HG03558 (cell line): ENCODE measurements around the gene TRAF4.
"Not testable (repeated sequence)": the region's sequence is repeated elsewhere in the genome, so short reads cannot be mapped to it uniquely, and the experiment has no call there.

ENCODE experiments used
- ATAC-seq: cut with Tn5 transposase; IDR thresholded peaks from one replicate; pipeline ENCODE4 v1.9.1; 2021; ENCODE audit warnings: moderate number of reproducible peaks; ENCODE audit not compliant: unreplicated experiment; ENCODE audit errors: extremely low read depth

Gene TRAF4

GRCh38 chr17:28712705-28713415, 31.0 kb upstream of the TRAF4 start:
- no peak for ATAC-seq

GRCh38 chr17:28714281-28714680, 29.5 kb upstream of the TRAF4 start:
- ATAC-seq: no peak

- ATAC-seq: no peak
Observed at GRCh38 chr17:28715217-28715616, 28.6 kb upstream of the TRAF4 start.

DNA sequence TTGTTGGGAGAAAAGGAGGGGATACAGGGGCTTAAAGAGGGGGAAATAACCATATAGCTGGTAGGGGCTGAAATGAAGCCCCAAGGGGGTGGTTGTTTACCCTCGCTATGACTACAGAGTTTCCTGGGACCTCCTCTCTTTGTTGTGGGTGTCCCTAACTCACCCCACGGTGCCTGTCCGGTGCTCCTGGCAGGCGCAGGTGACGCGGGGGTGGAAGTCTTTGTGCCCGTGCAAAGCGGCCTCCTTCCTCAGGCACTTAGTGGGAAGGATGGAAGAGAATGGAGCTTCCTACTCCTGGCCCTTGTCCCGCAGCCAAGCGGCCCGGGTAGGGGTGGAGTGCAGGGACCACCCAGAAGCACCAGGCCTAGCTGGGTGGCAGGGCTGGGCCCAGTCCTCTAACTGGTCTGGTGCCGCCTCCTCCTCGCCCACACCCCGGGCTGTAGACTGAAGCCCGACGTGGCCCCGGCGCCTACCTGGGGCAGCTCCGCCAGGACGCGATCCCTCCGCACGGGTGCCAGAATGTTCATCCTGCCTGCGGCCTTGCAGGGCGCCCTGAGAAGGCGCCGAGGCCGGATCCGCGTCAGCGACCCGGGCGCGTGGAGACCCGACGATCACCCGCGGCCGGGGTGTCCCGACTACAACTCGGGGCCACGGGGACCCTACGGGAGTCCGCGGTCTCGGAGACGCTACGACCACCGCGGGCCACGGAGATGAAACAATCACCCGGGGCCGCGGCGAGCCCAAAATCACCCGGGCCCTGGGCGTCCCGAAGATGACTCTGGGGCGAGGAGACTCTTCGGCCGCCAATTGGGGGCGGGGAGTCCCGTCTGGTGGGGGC, 26.9 kb upstream of the TRAF4 start:
- no peak for ATAC-seq

- no peak for ATAC-seq
Observed at GRCh38 chr17:28717578-28718332, 26.1 kb upstream of the TRAF4 start, which contains the start of gene RAB34. TSS of gene RAB34 (minus strand) at chr17:28717868. CDS start at chr17:28717266, 602 bp downstream.

DNA sequence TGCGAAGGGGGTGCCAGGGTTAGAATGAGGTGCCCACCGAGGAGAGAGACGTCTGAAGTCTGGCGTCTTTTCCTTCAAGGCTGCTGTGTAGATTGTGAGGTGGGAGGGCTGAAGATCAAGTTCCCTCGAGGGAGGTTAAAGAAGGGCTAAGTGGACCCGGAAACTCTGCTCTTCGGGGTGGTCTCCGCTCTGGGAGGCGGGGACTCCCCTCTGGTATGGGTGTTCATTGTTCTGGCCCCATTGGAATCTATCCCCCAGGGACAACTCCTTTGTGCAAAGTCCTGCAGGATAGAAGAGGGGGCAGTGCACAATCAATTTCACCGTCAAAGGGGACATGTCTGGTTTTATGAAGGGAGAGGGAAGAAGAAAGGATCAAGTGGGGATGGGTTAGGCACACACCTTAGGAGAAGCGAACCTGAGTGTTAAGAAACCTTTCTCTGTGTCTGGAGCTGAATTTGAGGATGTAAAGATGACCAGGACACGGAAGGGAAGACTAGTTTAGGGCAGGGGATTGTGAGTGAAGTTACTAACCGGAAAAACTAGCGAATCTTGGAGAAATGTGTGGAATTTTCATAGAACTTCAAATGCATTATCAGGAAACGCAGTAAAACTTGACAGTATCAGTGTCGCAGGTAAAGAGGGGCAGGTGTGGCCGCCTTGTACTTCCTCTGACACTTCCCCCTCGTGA, 25.3 kb upstream of the TRAF4 start:
- no peak for ATAC-seq

GRCh38 chr17:28719021-28719433, 24.8 kb upstream of the TRAF4 start:
- ATAC-seq: no peak

DNA sequence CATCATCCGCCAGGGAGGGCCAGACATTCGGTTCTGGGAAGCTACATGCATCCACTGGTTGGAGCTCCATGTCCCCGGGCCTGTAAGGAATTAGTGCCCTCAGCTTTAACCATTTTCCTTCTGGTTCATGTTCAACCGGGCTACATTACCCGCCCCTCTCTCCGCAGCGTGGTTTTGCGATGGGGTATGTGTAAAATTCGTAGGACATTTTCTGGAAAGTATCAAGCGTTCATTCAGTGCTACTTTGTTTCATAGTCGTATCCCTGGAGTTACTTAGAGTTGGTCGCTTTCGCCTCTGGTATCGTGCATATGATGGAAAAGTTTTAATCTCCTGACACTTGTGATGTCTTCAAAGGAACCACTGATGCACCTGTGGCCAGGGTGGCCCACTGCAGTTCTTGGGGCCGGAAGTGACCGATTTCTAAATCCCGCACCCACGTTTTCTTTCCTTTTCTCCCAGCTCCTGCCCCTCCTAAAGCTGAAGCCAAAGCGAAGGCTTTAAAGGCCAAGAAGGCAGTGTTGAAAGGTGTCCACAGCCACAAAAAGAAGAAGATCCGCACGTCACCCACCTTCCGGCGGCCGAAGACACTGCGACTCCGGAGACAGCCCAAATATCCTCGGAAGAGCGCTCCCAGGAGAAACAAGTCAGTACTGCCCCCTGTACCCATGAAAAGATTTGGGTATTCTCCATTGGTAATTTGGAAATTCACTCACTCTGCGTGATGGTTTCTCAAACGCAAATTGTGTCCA, 23.4 kb upstream of the TRAF4 start:
- ATAC-seq: no peak

GRCh38 chr17:28720997-28721329, 22.8 kb upstream of the TRAF4 start:
- ATAC-seq: not testable (repeated sequence)

GRCh38 chr17:28722417-28723158, 21.2 kb upstream of the TRAF4 start:
- ATAC-seq: no peak

DNA sequence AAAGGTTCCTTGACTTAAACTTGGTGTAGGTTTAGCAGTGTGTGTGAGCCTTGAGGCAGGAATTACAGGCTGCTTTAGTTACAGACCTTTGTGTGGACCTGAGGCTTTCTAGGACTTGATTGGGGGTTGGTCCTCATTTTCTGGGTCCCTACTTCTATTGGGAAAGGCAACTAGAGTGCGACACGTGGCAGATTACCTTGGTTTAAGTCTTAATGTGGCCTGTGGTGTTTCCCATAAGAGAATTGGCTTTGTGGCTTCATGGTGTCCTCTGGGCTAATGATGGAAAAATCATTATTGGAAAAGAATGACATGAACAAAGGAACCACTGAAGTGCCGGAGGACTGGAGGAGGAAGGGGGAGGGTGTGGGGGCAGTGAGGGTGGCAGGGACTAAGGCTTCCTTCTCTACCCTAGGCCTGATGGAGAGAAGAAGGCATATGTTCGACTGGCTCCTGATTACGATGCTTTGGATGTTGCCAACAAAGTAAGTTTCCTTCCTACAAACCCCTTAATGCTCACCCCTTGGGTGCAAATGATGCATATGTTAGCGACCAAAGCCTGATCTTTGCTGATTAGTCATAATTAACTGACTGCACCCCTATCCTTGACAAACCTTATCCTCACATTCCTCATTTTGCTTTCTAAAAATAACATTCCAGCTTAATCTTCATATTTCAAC, 20.5 kb upstream of the TRAF4 start:
- no peak for ATAC-seq

- ATAC-seq: not testable (repeated sequence)
Observed at GRCh38 chr17:28723836-28724499, 19.8 kb upstream of the TRAF4 start.

DNA sequence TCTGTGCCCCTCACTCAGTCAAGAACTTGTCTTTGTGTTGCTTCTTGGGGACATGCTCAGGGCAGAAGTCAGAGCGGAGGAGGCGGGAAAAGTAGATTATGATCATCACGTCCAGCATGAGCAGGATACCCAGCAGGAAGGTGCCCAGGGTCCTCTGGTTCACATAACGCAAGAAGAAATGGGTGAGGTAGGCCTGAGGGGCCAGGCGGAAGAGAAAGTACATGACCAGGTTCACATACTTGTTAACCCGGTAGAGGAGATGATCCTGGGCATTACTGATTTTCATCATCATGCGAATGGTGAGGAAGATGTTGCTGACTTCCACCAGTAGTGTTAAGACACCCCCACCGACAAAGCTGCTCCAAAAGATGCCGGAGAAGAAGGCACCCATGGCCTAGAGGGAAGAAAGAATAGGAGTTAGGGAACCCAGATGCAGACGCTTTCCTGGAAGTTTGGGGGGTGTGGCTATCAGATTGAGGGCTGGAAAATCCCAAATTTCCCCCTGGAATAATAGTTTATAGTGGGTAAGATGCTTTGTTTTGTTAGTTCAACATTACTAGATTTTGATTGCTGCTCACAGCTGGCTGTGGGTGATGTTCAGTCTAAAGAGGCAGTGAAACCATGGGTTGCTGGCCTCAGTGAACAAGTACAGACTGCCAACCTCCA, 19.2 kb upstream of the TRAF4 start:
- ATAC-seq: no peak

- no peak for ATAC-seq
Observed at GRCh38 chr17:28725166-28725659, 18.6 kb upstream of the TRAF4 start.

DNA sequence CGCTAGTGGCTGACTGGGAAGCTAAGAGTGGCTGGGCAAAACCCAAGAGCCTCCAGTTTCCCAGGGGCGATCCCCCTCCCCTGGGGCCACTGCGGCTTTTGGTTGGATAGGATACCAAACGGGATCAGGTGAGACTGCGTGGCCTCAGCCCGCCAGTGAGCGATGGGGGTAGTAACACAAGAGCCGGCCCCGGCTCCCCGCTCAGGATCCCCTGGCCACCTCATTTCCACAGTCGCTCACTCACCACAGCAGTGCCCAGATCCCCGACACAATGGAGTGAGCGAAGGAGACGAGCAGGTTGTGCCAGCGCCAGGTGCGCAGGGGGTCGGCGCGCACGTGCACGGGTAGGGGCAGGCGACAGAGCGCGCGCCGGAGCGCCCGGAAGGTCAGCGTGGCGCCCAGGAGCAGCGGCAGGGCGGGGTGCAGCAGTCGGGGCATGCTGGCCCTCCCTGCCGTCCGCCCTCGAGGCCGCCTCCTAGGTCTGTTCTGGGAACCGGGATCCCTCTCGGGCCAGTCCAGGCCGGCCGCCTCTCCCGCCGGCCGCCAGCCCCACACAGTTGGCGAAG, 18.1 kb upstream of the TRAF4 start:
- ATAC-seq: no peak

DNA sequence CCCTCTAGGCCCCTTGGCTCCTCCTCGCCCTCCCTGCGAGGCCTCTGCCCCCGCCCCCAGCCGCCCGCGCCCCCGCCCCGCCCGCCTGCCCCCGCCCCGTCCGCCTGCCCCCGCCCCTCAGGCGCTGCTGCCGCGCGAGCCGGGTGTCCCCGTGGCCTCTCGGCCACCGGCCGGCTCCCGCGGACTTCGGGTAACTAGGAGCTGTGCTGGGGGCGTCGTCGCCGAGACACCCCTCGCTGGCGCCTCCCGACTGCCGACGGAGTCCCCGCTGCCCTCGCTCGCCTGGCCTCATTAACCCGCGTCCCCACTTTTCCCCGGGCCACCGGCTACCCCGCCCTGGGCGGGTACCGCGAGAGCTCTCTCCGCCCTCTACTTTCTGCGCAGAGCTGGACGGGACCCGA, 17.6 kb upstream of the TRAF4 start, which contains the start of gene TLCD1:
Gene TLCD1 (minus strand): TSS at position 8 of the 401 bp plus-strand sequence. CDS start 136 bp downstream, outside the sequence.
- no peak for ATAC-seq
